HepG2 (cell line): ENCODE data around the gene MED23. TPM values are rescaled to one million over a fixed set of nuclear protein-coding genes. Genes with fewer than 3 reads are reported as not detected.
A peak's percentile ranks its signal among the peaks of the same experiment; 100 is the strongest.

Source experiments
- DRAP1 ChIP-seq: IDR thresholded peaks from 2 replicates; pipeline ENCODE4 v1.6.1; 2016; ENCODE audit warnings: missing genetic modification reagents, missing compliant biosample characterization
- FOXC1 ChIP-seq: sonication (generic); formaldehyde crosslinking; IDR thresholded peaks from 2 replicates; pipeline ENCODE4 v1.8.0; 2022; ENCODE audit warnings: mild to moderate bottlenecking, missing genetic modification reagents, borderline replicate concordance
- HCFC1 ChIP-seq: fragments of 150-350 bp; IDR thresholded peaks from 2 replicates; pipeline ENCODE4 v1.6.1; 2014; ENCODE audit warnings: low read depth, low read length
- IKZF5 ChIP-seq: IDR thresholded peaks from 2 replicates; pipeline ENCODE4 v1.6.1; 2018; ENCODE audit warnings: missing genetic modification reagents, mild to moderate bottlenecking, missing compliant biosample characterization
- MYNN ChIP-seq: sonication (generic); formaldehyde crosslinking; IDR thresholded peaks from 2 replicates; pipeline ENCODE4 v1.4.0; 2020; ENCODE audit warnings: mild to moderate bottlenecking, low read depth, missing genetic modification reagents
- SALL2 ChIP-seq: sonication (generic); formaldehyde crosslinking; IDR thresholded peaks from 2 replicates; pipeline ENCODE4 v1.8.1; 2023; ENCODE audit warnings: mild to moderate bottlenecking, missing genetic modification reagents, inconsistent platforms
- ZEB1 ChIP-seq: IDR thresholded peaks from 2 replicates; pipeline ENCODE4 v1.6.1; 2012; ENCODE audit warnings: mild to moderate bottlenecking, low read depth, inconsistent platforms; ENCODE audit not compliant: insufficient replicate concordance
- ZNF451 ChIP-seq: sonication (generic); formaldehyde crosslinking; IDR thresholded peaks from 2 replicates; pipeline ENCODE4 v1.5.0; 2020; ENCODE audit warnings: mild to moderate bottlenecking, missing genetic modification reagents
- ZNF7 ChIP-seq: IDR thresholded peaks from 2 replicates; pipeline ENCODE4 v1.6.1; 2016; ENCODE audit warnings: missing biosample characterization, missing genetic modification reagents
- ZNF776 ChIP-seq: sonication (generic); formaldehyde crosslinking; IDR thresholded peaks from 2 replicates; pipeline ENCODE4 v1.4.0; 2020; ENCODE audit warnings: mild to moderate bottlenecking, missing genetic modification reagents
- polyA plus RNA-seq, 8 experiments: library from polyadenylated mRNA; depleted of rRNA in 3 of 8; stranded (reverse) in 7 of 8; unstranded in 1 of 8; fragments of >200 nt; fragmentation: Illumina TruSeq in 4 of 8; extraction: Trizol in 4 of 8; gene quantifications; 2 replicates each; pipeline versions ENCODE4 v1.2.1 to v1.2.3, GENCODE V29; 2011 to 2016; ENCODE audit warnings: low read depth in 4 of 8, missing spikeins in 1 of 8, mixed read lengths in 1 of 8; ENCODE audit not compliant: insufficient read depth in 1 of 8
- total RNA-seq, 5 experiments: library from RNA; depleted of rRNA; stranded (reverse); fragments of >200 nt; fragmentation: Illumina TruSeq; extraction: Trizol; gene quantifications; 2 replicates each; pipeline ENCODE4 v1.2.3, GENCODE V29; 2016; ENCODE audit warnings: low read depth in 1 of 5
- TF ChIP-seq, protein P1 (sequence below): sonication (generic); formaldehyde crosslinking; IDR thresholded peaks from 2 replicates; pipeline ENCODE4 v1.5.0; 2020; ENCODE audit warnings: mild to moderate bottlenecking, missing genetic modification reagents
- TF ChIP-seq, protein P2 (sequence below): sonication (generic); formaldehyde crosslinking; IDR thresholded peaks from 2 replicates; pipeline ENCODE4 v1.5.1; 2020; ENCODE audit warnings: mild to moderate bottlenecking, missing genetic modification reagents, moderate library complexity
- TF ChIP-seq, protein P3 (sequence below): sonication (generic); formaldehyde crosslinking; IDR thresholded peaks from 2 replicates; pipeline ENCODE4 v1.4.0; 2020; ENCODE audit warnings: missing genetic modification reagents, borderline replicate concordance

The MED23 gene
- total and polyA plus RNA-seq, 2 of the 13 experiments (the other 11 are each of a cell fraction or from before 2014, with no cell fraction given): 34.9 to 50.5 TPM

DNA sequence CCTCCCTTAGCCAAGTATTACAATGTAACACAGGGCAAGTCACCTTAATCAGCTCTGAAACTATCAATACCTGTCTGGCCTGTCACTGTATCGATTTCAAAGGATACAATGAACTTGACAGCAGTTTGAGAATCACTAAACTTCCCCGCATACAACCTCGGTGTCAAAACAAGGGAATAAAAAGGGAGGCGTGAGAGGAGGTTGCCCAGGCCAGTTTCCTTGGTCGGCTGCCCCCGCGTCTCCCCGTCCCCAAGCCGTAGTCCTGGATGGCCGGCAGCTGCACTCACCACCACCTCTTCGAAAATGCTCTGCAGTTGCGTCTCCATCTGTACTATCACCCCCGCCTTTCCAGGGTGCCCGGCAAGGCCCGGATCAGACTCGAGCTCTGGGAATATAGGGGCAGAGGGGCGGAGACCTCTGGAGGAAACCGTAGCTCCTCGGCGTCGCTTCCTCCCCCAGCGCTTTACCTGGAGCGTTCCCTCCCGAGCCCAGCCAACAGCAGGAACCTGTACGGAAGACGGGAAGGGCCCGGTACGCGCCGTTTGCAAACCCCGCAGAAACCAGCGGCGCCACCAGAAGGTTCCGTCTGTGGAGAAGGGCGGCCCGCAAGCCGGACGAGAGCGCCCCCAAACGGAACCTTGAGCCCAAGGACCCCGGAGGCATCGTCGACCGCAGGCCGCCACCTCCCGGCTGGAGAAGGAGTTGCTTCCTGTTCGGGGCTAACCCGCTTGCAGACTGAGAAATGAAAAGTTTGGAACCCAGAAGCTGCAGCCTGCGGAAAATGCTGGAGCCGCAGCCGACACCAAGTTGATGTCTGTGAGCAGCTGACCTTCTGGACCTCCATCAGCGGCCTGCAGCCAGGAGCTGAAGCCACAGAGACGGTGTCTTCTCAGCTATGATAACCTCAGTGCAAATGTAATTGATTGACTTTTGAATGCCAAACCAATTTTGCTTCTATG, at the start of gene MED23 (continued):
- peak; percentile 84 for TF ChIP-seq DRAP1 (CRISPR knock-in tag)
- peak; percentile 99 for TF ChIP-seq ZNF776 (CRISPR knock-in tag)
- peak; percentile 98 for TF ChIP-seq ZEB1
- TF ChIP-seq FOXC1 (CRISPR knock-in tag): peak; percentile 99
- TF ChIP-seq, protein P1, sequence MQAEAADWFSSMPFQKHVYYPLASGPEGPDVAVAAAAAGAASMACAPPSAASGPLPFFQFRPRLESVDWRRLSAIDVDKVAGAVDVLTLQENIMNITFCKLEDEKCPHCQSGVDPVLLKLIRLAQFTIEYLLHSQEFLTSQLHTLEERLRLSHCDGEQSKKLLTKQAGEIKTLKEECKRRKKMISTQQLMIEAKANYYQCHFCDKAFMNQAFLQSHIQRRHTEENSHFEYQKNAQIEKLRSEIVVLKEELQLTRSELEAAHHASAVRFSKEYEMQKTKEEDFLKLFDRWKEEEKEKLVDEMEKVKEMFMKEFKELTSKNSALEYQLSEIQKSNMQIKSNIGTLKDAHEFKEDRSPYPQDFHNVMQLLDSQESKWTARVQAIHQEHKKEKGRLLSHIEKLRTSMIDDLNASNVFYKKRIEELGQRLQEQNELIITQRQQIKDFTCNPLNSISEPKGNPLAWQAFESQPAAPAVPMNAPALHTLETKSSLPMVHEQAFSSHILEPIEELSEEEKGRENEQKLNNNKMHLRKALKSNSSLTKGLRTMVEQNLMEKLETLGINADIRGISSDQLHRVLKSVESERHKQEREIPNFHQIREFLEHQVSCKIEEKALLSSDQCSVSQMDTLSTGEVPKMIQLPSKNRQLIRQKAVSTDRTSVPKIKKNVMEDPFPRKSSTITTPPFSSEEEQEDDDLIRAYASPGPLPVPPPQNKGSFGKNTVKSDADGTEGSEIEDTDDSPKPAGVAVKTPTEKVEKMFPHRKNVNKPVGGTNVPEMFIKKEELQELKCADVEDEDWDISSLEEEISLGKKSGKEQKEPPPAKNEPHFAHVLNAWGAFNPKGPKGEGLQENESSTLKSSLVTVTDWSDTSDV (CRISPR knock-in tag): 0 out of 2 replicates have a peak, but pooled peaks have one; percentile 72
- peak; percentile 100 for TF ChIP-seq SALL2 (CRISPR knock-in tag)
- TF ChIP-seq ZNF451 (CRISPR knock-in tag): peak; percentile 81; the same call in 1 of the 2 replicates
- peak; percentile 97 for TF ChIP-seq MYNN (CRISPR knock-in tag)
- no peak for TF ChIP-seq ZNF7 (CRISPR knock-in tag)
- TF ChIP-seq, protein P2, sequence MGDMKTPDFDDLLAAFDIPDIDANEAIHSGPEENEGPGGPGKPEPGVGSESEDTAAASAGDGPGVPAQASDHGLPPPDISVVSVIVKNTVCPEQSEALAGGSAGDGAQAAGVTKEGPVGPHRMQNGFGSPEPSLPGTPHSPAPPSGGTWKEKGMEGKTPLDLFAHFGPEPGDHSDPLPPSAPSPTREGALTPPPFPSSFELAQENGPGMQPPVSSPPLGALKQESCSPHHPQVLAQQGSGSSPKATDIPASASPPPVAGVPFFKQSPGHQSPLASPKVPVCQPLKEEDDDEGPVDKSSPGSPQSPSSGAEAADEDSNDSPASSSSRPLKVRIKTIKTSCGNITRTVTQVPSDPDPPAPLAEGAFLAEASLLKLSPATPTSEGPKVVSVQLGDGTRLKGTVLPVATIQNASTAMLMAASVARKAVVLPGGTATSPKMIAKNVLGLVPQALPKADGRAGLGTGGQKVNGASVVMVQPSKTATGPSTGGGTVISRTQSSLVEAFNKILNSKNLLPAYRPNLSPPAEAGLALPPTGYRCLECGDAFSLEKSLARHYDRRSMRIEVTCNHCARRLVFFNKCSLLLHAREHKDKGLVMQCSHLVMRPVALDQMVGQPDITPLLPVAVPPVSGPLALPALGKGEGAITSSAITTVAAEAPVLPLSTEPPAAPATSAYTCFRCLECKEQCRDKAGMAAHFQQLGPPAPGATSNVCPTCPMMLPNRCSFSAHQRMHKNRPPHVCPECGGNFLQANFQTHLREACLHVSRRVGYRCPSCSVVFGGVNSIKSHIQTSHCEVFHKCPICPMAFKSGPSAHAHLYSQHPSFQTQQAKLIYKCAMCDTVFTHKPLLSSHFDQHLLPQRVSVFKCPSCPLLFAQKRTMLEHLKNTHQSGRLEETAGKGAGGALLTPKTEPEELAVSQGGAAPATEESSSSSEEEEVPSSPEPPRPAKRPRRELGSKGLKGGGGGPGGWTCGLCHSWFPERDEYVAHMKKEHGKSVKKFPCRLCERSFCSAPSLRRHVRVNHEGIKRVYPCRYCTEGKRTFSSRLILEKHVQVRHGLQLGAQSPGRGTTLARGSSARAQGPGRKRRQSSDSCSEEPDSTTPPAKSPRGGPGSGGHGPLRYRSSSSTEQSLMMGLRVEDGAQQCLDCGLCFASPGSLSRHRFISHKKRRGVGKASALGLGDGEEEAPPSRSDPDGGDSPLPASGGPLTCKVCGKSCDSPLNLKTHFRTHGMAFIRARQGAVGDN (CRISPR knock-in tag): peak; percentile 98
- peak; percentile 100 for TF ChIP-seq IKZF5 (CRISPR knock-in tag)
- peak; percentile 95 for TF ChIP-seq HCFC1
- TF ChIP-seq, protein P3, sequence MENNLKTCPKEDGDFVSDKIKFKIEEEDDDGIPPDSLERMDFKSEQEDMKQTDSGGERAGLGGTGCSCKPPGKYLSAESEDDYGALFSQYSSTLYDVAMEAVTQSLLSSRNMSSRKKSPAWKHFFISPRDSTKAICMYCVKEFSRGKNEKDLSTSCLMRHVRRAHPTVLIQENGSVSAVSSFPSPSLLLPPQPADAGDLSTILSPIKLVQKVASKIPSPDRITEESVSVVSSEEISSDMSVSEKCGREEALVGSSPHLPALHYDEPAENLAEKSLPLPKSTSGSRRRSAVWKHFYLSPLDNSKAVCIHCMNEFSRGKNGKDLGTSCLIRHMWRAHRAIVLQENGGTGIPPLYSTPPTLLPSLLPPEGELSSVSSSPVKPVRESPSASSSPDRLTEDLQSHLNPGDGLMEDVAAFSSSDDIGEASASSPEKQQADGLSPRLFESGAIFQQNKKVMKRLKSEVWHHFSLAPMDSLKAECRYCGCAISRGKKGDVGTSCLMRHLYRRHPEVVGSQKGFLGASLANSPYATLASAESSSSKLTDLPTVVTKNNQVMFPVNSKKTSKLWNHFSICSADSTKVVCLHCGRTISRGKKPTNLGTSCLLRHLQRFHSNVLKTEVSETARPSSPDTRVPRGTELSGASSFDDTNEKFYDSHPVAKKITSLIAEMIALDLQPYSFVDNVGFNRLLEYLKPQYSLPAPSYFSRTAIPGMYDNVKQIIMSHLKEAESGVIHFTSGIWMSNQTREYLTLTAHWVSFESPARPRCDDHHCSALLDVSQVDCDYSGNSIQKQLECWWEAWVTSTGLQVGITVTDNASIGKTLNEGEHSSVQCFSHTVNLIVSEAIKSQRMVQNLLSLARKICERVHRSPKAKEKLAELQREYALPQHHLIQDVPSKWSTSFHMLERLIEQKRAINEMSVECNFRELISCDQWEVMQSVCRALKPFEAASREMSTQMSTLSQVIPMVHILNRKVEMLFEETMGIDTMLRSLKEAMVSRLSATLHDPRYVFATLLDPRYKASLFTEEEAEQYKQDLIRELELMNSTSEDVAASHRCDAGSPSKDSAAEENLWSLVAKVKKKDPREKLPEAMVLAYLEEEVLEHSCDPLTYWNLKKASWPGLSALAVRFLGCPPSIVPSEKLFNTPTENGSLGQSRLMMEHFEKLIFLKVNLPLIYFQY (CRISPR knock-in tag): peak; percentile 98
